HG03196 (cell line): ENCODE data around the gene ZNF268.

Source experiments
- ATAC-seq: cut with Tn5 transposase; IDR thresholded peaks from one replicate; pipeline ENCODE4 v1.9.1; 2021; ENCODE audit not compliant: unreplicated experiment

Gene ZNF268

GRCh38 chr12:133181238-133181959 is at the start of gene ZNF268:
ZNF268 (plus strand) TSS chr12:133181495; CDS start chr12:133181998, 503 bp downstream.
- peak; percentile 92 for ATAC-seq

GRCh38 chr12:133135747-133136146 is 45.5 kb upstream of the ZNF268 start:
- no peak for ATAC-seq

GRCh38 chr12:133145981-133146380 is 35.3 kb upstream of the ZNF268 start:
- ATAC-seq, result no peak

GRCh38 chr12:133156125-133156690 is 25.1 kb upstream of the ZNF268 start:
- no peak for ATAC-seq

GRCh38 chr12:133165776-133166175 is 15.5 kb upstream of the ZNF268 start:
- ATAC-seq, result no peak

- ATAC-seq, result no peak
These were observed 8.8 kb upstream of the ZNF268 start for GRCh38 chr12:133172491-133172890.

GRCh38 chr12:133174901-133175300 is 6.4 kb upstream of the ZNF268 start:
- ATAC-seq, result no peak

- ATAC-seq, result no peak
These were observed 626 bp upstream of the ZNF268 start for GRCh38 chr12:133180669-133181068.

GRCh38 chr12:133190176-133190575 is 8.9 kb downstream of the ZNF268 start:
- no peak for ATAC-seq

GRCh38 chr12:133192847-133193246 is 11.6 kb downstream of the ZNF268 start:
- ATAC-seq, result no peak

GRCh38 chr12:133201888-133202287 is 20.6 kb downstream of the ZNF268 start:
- no peak for ATAC-seq

GRCh38 chr12:133202493-133203343 is 21.4 kb downstream of the ZNF268 start:
- no peak for ATAC-seq

- no peak for ATAC-seq
These were observed 22.3 kb downstream of the ZNF268 start for GRCh38 chr12:133203344-133204263.

GRCh38 chr12:133204264-133204603 is 22.9 kb downstream of the ZNF268 start:
- ATAC-seq, result no peak

GRCh38 chr12:133206390-133206789 is 25.1 kb downstream of the ZNF268 start:
- no peak for ATAC-seq

GRCh38 chr12:133215724-133216123 is 34.4 kb downstream of the ZNF268 start:
- no peak for ATAC-seq

- no peak for ATAC-seq
These were observed 35.9 kb downstream of the ZNF268 start for GRCh38 chr12:133217219-133217618.

- no peak for ATAC-seq
These were observed 39.2 kb downstream of the ZNF268 start for GRCh38 chr12:133220521-133220920.

GRCh38 chr12:133221241-133221640 is 39.9 kb downstream of the ZNF268 start:
- no peak for ATAC-seq

GRCh38 chr12:133222211-133222610 is 40.9 kb downstream of the ZNF268 start:
- no peak for ATAC-seq

- no peak for ATAC-seq
These were observed 44.2 kb downstream of the ZNF268 start for GRCh38 chr12:133225527-133225926.
